Measurements from ENCODE around the gene ZIC1. TPM values are rescaled to one million over a fixed set of nuclear protein-coding genes. Genes with fewer than 3 reads are reported as not detected.

ZIC1 gene
- total RNA-seq, 1 donor from 2014 or later, result not detected

DNA sequence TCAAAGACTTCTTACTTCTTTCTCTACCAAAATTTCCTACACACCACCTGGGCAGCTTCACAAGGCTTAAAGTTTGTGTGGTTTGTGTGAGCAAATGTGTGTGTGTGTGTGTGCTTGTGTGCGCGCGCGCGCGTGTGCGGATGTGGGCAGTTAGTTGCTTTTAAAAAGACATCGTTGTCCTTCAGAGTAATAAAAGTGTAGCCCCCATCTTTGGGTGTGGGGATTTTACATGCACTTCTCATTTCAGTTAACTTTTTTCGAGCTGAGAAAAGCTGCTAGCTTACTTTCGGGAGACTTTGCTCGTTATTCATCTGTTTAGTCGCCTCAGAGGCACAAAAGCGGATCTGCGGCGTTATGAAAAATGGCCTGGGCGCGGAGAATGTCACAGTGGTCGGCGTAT is 38.8 kb upstream of the ZIC1 start:
- no peak for DNase-seq (ENCODE audit: low read depth)
- no peak overlapping the region for H3K4me3 ChIP-seq (ENCODE audit: low read depth, low read length)
- TF ChIP-seq, protein P1, sequence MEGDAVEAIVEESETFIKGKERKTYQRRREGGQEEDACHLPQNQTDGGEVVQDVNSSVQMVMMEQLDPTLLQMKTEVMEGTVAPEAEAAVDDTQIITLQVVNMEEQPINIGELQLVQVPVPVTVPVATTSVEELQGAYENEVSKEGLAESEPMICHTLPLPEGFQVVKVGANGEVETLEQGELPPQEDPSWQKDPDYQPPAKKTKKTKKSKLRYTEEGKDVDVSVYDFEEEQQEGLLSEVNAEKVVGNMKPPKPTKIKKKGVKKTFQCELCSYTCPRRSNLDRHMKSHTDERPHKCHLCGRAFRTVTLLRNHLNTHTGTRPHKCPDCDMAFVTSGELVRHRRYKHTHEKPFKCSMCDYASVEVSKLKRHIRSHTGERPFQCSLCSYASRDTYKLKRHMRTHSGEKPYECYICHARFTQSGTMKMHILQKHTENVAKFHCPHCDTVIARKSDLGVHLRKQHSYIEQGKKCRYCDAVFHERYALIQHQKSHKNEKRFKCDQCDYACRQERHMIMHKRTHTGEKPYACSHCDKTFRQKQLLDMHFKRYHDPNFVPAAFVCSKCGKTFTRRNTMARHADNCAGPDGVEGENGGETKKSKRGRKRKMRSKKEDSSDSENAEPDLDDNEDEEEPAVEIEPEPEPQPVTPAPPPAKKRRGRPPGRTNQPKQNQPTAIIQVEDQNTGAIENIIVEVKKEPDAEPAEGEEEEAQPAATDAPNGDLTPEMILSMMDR (conservative IDR thresholded peaks at IDR 0.05; ENCODE audit: low read depth, low read length), result no peak

DNA sequence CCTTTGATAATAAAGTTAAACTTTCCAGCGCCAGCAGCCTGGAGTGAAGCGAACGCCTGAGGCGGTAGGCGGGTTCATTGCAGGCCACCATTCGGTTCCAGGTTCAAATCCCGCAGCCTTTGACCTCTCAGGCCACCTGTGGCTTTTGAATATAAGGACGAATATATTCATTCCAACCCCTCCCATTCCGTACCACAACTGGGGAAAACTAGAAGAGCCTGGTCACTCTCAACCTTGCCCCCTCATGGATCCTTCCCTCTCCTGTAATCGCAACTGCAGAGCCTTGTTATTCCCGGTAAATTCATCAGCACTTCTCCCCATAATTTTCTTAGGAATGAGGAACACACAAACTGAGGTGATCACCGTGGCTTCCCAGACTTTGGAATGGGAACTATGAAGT is 38.0 kb upstream of the ZIC1 start:
- TF ChIP-seq, protein P1 (conservative IDR thresholded peaks at IDR 0.05; ENCODE audit: low read depth, low read length), result no peak
- no peak overlapping the region for H3K4me3 ChIP-seq (ENCODE audit: low read depth, low read length)
- DNase-seq (ENCODE audit: low read depth), result no peak

DNA sequence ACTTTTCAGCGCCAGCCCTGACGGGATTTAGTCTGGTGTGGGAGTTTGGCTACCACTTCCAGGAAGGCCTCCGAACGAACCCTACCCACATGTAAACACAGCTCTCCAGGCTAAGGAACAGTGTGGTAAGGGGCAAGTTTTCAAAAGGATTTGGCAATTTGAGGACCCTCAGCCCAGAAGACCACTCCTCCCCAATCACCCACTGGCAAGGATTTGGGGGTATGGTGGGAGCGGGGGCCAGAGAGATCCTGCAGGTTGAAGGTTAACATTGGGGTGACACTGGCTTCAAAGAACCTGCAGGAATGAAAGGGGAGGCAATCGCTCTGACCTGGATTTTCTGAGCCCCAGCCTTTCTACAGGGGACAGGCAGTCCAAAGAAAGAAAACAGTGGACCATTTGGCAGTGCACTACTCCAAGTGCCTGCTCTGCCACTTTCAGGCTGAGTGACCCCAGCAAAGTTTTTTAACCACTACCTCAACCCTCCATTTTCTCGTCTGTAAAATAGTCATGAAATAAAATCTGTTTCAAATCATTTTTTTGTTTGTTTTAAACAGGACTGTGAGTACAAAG is 37.3 kb upstream of the ZIC1 start:
- DNase-seq (ENCODE audit: low read depth), result no peak
- TF ChIP-seq, protein P1 (conservative IDR thresholded peaks at IDR 0.05; ENCODE audit: low read depth, low read length), result no peak

DNA sequence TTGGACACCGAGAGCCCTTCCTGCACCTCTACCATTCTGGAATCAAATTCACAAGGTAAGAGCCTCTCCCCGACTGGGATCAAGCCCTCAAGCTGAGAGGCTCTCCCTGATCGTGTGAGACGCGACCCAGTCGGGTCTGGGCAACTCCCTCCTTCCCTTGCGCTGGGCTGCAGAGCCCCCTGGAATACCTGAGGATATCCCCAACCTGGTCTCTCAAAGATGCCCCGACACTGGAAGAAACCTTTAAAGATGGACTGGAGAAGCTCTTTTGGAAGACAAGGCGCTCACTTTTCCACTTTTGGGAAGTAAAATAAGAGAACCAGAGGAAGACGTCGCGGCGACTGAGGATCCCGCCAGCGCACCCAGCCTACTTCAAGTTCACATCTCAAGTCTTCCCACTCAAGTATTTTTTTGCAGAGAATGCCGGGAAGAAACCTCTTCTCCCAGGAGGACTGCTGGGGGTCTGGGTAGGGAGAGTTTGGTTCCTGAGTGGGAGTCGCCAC is 36.6 kb upstream of the ZIC1 start:
- H3K4me3 ChIP-seq (ENCODE audit: low read depth, low read length), result no peak overlapping the region
- TF ChIP-seq, protein P1 (conservative IDR thresholded peaks at IDR 0.05; ENCODE audit: low read depth, low read length), result no peak
- no peak for DNase-seq (ENCODE audit: low read depth)

More for the DNA sequence above, 37.3 kb upstream of the ZIC1 start:
- no peak overlapping the region for H3K4me3 ChIP-seq (ENCODE audit: low read depth, low read length)

DNA sequence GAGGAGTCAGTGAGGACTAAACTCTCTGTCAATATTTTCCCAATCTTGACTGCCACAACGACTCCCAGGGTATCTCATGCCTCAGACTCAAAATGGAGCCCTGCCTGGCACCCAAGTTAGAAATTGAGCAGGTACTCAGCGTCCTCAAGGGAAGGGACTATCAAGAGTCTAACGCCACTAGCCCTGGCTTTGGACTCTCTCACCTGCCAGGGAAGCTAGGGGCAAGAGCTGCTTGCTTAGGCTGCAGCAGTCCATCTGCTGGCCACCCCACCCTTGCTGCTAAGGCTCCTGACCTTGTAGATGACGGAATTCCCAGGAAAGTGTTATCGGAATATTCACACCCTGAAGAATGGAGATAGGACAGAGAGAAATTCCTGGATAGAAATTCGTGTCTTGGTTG is 35.9 kb upstream of the ZIC1 start:
- no peak for DNase-seq (ENCODE audit: low read depth)
- no peak overlapping the region for H3K4me3 ChIP-seq (ENCODE audit: low read depth, low read length)

DNA sequence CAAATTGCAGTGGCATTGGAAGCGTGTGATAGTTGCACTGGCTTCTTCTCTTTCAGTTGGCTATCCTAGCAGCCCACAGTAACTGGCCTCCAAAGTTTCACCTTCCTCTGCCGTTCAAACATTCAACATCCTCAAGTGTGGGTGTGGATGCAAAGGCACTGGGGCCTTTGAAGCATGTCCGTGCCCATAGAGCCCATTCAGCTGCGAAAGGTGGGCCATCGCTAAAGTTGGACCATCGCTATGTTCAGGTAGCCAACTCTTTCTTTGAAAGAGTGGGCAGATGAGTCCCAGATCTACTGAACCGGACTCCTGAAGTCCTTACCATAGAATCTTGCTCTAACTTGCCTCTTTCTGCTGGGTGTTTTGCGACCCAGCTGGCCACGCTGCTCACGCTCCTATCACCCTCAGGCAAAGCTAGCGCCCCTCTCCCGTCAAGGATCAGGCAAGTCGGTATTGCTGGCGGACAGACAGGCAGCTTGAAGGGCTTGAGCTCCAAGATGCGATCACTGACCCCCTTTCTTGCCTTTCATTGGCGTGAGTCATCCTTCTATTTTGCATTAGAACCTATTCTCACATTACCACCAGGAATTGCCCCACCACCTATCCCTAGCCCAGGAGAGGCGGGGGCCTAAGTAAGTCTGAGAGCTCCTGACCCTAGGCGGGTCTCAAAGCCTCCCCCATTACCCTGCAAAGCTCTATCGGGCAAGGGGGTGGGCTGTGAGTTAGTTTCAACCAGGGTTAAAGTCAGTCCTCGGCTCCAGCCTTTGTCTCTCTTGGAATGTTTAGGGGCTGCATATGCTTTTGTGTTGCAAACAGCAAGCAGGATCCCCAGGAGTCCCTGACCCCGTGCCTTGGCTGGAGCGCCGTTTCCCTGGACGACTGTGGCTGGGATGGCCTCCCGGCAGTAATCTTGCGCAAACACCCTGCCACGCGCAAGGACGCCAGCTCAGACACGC is 31.5 kb upstream of the ZIC1 start:
- H3K4me3 ChIP-seq (ENCODE audit: low read depth, low read length), result no peak overlapping the region
- no peak for DNase-seq (ENCODE audit: low read depth)
- TF ChIP-seq, protein P1 (conservative IDR thresholded peaks at IDR 0.05; ENCODE audit: low read depth, low read length), result no peak

More for the DNA sequence above, 35.9 kb upstream of the ZIC1 start:
- TF ChIP-seq, protein P1 (conservative IDR thresholded peaks at IDR 0.05; ENCODE audit: low read depth, low read length), result no peak

All from epithelial cell of proximal tubule (primary cell).